Measurements from ENCODE around the gene LCN1.
"Not testable (repeated sequence)": the region's sequence is repeated elsewhere in the genome, so short reads cannot be mapped to it uniquely, and the experiment has no call there.

Gene LCN1

DNA sequence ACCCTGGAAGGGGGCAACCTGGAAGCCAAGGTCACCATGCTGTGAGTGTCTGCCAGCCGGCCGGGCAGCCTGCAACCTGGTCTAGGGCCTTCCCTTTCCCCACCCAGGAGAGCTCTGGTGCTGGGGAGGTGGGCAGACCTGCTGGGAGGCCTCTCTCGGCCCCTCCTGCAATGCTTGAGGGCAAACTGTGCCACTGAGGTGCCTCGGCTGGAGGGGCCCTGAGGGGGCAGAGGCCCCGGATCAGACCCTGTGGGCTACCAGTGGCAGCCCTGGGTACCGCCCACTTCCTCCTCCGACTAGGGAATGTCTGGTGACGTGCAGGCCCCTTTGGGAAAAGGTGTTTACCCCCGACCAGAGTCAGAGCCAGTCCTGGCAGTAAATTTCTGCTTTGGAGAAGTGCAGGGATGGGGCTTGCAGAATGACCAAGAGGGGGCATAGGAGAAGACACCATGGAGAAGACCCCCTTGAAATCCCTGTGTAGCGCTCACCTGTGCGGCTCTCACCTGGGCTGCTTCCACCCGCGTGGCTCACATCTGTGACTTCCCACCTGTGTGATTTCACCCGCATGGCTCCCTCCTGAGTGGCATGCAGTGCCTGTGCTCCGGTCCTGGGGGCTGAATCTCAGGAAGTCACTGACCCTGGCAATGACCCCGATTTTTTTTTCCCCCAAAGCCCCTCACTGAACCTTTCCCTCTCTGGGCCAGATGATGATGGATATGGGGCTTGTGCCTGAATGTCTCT is 1.1 kb downstream of the LCN1 start:
- DNase-seq (ENCODE audit: low read depth in 2 of 2) = no peak

DNA sequence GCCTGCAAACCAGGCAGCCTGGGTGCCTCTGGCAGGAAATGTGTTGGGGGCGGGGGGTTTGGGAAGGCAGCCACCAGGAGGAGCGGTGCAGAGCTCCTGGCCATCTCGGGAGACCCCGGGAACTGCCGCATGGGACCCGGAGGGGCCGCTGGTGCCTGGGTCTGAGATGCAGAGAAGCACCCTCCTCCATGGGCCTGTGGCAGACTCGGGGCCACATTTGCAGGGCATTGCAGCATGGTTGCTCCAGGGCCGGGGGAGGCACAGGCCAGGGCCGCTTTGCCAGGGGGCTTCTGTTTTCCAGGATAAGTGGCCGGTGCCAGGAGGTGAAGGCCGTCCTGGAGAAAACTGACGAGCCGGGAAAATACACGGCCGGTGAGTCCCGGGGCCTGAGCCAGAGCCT is 1.7 kb downstream of the LCN1 start:
- no peak for DNase-seq (ENCODE audit: low read depth in 2 of 2)

DNA sequence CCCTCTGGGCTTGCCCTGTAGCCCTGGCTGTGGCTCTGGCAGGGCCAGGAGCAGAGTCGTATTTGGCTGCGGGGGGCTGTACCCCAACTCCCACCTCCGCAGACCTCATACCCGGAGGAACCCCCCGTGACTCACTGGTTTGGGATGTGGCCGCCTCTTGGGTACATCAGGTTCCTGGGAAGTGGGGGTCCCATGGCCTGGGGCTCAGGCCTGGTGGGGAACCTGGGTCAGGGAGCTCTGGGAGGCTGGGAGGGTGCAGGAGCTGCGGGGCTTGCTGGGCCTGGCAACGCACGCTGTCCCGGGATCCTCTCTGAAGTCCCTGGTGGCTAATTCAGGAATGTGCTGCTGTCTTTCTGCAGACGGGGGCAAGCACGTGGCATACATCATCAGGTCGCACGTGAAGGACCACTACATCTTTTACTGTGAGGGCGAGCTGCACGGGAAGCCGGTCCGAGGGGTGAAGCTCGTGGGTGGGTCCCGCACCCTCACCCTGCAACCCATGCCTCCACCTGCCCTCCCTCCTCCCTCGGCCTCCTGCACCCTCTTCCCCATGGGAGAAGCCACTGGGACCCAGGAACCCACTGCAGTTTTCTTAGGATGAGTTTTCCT is 2.4 kb downstream of the LCN1 start:
- no peak for DNase-seq (ENCODE audit: low read depth in 2 of 2)

- no peak for DNase-seq (ENCODE audit: low read depth in 2 of 2)
These were observed 3.1 kb downstream of the LCN1 start for GRCh38 chr9:135524130-135524861.

DNA sequence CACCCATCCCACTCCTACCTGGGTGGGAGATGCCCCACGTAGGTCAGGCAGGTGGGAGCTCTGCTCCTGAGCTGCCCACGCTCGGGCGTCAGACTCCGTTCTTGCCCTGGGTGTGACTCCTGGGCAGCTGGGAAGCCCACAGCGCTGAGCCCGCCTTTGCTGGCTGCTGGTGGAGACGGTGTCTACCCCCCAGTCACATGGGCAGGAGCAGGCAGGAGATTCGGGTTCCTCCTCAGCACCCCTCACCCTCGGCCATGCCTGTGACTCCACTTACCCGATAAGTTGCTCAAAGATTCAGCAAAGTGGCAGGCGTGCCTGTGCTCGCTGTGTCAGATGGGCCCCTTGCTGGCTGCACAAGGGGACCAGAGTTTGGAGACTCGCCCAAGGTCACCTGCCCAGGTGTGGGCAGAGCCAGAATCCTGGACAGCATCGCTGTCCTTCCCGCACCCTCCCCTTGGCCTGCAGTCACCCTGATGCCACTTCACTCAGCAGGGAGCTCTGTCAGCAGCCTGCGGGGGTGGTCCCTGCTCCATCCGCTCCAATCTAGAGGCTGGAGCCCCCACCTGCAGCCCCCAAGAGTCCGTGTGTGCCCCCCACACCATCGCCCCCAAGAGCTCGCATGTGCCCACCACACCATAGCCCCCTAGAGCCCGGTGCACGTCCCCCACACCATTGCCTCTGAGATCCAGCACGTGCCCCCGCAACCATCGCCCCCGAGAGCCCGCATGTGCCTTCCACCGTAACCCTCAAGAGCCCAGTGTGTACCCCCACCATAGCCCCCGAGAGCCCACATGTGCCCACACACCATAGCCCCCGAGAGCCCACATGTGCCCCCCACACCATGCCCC is 4.2 kb downstream of the LCN1 start:
- DNase-seq (ENCODE audit: low read depth in 2 of 2) = no peak

- no peak for DNase-seq (ENCODE audit: low read depth in 2 of 2)
These were observed 5.0 kb downstream of the LCN1 start for GRCh38 chr9:135526089-135526729.

DNA sequence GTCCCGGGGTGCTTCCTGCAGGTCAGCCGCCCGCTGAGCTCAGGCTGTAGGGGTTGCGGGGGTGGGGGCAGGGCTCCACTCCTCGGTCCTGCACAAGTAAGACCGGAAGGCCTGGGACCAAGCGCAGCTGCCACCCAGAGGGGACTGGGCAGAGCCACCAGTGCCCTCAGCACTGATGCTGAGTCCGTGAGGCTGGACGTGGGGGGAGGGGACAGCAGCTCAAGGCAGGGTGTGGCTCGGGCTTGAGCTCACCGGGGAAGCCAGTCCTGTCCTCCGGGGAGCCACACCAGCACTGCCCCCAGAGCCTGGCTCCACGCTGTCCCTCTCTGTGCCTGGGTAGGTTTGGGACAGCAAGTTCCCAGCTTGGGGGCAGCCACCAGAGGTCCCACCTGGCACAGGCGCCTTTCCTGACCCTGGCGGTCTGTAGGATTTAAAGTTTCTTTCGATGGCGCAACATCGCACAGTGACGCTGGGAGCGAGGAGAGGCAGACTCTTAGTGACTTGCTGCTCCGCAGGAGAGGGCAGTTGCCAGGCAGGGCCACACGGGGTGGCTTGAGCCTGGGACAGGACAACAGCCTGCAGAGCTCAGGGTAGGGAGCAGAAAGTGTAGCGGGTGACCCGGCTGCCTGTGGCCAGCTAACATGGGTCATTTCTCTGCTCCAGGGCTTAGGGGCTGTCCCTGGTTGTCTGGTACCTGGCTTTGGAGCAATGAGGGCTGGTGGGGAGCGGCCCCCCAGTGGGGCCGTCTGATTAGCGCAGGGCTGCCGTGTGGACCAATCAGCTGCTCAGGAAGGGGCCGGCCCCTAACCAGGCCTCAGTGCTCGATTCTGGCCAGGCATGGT is 5.7 kb downstream of the LCN1 start:
- no peak for DNase-seq (ENCODE audit: low read depth in 2 of 2)

DNA sequence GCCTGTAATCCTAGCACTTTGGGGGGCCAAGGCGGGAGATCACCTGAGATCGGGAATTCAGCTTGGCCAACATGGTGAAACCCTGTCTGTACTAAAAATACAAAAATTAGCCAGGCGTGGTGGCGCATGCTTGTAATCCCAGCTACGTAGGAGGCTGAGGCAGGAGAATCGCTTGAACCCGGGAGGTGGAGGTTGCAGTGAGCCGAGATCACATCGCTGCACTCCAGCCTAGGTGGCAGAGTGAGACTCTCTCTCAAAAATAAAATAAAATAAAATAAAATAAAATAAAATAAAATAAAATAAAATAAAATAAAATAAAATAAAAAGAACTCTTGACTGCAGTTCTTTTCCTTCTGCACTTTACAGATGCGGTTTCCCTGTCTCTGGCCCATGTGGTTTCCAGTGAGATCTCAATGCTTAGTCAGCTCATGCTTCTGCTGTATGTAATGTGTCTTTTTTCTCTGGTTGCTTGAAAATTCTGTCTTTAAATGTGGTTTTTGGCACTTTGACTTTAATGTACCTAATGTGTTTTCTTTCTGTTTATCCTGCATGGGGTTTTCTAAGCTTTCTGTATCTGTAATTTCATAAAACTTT is 7.7 kb downstream of the LCN1 start:
- not testable (repeated sequence) for DNase-seq (ENCODE audit: low read depth in 2 of 2)

DNA sequence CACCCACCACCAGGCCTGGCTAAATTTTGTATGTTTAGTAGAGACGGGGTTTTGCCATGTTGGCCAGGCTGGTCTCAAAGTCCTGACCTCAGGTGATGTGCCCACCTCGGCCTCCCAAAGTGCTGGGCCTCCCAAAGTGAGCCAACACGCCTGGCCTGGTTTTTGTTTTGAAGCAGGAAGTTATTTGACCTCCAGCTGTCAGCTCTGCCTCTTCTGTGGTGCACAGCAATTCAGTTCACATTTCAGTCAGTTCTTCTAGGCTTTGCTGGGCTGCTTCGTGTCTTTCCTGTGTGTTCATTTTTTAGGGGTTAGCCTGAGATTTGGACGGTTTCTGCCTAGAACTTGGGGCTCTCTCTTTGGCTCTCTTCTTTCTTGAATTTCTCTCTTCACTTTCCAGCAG is 8.9 kb downstream of the LCN1 start:
- DNase-seq (ENCODE audit: low read depth in 2 of 2) = no peak

- no peak for DNase-seq (ENCODE audit: low read depth in 2 of 2)
These were observed 9.9 kb downstream of the LCN1 start for GRCh38 chr9:135531096-135531495.

- DNase-seq (ENCODE audit: low read depth in 2 of 2) = no peak
These were observed 11.9 kb downstream of the LCN1 start for GRCh38 chr9:135533113-135533512.

DNA sequence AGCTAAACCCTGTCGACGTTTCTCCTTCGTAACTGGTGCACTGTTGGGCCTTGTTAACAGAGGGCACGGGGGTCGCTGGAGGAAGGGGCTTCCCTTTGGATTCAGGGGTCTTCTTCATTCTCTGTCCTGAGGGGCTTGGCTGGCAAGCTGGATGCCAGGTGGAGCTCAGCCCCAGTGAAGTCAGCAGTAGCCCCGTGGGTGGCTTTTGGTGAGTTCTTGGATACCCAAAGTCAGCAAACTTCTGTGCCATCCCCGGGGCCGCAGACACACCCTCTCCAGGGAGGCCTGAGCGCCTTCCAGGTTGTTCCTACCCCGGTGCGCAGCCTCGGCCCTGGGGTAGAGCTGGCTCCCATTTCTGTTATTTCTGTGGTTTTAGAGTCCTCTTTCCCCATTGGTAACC is 12.4 kb downstream of the LCN1 start:
- DNase-seq (ENCODE audit: low read depth in 2 of 2) = no peak

- not testable (repeated sequence) for DNase-seq (ENCODE audit: low read depth in 2 of 2)
These were observed 13.0 kb downstream of the LCN1 start for GRCh38 chr9:135534192-135534711.

GRCh38 chr9:135534826-135535225 is 13.6 kb downstream of the LCN1 start:
- not testable (repeated sequence) for DNase-seq (ENCODE audit: low read depth in 2 of 2)

GRCh38 chr9:135535631-135536030 is 14.4 kb downstream of the LCN1 start:
- DNase-seq (ENCODE audit: low read depth in 2 of 2) = not testable (repeated sequence)

DNA sequence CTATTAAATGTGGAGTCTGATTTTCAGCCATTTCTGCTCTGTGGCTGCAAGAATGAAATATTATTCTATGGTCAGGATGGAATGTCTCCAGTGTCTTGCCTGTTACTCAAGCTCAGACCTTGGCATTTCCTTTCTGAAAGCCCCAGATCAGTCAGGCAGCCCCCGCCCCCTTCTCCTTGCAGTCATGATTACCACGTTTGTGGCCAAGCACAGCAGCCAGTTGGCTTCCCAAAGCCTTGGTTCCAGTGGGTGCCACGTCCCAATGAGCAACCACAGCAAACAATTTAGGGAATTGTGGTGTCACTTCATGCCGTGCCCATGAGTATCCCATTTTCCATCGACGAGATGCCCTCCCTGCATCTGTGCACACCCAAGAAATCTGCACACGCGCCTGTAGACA is 15.0 kb downstream of the LCN1 start:
- DNase-seq (ENCODE audit: low read depth in 2 of 2) = no peak

DNA sequence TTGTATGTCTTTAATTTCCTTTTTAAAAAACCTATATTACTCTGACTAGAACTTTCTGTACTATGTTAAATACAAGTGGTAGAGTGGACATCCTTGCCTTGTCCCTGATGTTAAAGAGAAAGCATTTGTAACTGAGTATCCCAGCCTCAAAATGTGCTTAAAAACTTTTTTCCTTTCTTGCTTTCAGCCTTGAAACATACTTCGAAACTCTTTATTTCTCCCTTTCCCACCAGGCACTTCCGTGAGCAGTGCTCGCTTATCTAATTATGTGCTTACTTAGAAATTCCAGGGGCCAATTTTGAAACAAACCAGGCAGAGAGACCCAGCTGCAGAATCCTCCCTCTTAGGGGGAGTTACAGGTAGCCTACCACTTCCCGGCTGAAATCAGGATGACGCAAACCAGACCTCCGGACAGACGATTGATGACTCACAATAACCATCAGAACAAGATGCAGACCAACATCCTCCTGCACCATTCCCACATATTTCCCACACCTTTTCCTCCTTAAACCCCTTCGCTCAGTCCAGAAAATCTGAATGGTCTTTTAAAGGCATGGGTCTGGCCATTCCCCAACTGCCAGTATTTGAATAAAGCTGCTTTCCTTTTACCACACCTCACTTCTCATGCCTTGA is 22.1 kb downstream of the LCN1 start:
- not testable (repeated sequence) for DNase-seq (ENCODE audit: low read depth in 2 of 2)

DNA sequence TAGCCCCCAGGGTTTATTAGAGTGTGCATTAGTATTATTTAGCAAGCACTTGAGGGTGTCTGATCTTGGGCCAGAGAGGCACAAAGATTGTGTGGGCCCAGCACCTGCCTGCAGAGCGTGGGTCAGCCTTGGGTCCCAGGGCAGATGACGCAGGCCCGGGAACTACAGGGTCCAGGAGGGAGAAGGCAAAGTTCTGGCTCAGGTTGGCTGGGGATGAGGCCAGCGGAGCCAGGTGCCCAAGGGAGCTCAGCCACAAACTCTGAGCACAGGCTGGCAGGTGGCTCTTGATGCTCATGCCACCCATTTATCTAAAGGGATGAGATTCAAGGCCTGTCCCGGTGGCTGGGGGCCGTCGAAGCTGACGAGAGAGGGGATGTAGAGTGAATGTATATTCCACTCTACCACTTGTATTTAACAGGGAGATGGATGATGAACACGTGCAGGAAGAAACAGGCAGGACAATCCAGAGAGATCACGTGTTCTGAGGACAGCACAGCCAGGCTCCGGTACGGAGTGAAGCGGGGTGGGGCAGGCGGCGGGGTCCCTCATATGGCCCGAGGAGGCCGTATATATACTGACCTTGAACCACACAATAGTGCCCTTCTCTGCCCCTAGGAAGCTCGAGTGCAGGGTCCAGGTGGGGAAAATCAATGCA is 23.9 kb downstream of the LCN1 start:
- DNase-seq (ENCODE audit: low read depth in 2 of 2) = no peak

GRCh38 chr9:135545646-135546176 is 24.5 kb downstream of the LCN1 start, which contains the start of gene OBP2A:
Gene OBP2A (plus strand): TSS chr9:135546126. CDS start chr9:135546181, 55 bp downstream.
- not testable (repeated sequence) for DNase-seq (ENCODE audit: low read depth in 2 of 2)
